Kidney (tissue), 14 donors: ENCODE measurements around the gene CCDC59. TPM values are rescaled to one million over a fixed set of nuclear protein-coding genes. Genes with fewer than 3 reads are reported as not detected.

Source experiments
- DNase-seq, 5 donors: peaks; one replicate each; pipeline ENCODE4 v3.0.0-alpha.2; 2013 to 2020
- FAIRE-seq: peaks from 2 replicates; lab custom pipeline; 2012; peaks lifted over from hg19 to GRCh38; lab: Jason Lieb, UNC
- H3K27ac ChIP-seq, 2 donors: one replicate each; pipeline ENCODE4 v1.7.0; 2013; ENCODE audit warnings: low read depth in 2 of 2, low read length in 2 of 2, inconsistent platforms in 1 of 2
- H3K27me3 ChIP-seq: one replicate; pipeline ENCODE4 v1.7.1; 2013; ENCODE audit warnings: low read length, inconsistent platforms; ENCODE audit not compliant: control insufficient read depth, insufficient read depth
- H3K36me3 ChIP-seq, 3 donors: one replicate each; pipeline versions ENCODE4 v1.7.0 to v1.7.1; 2013; ENCODE audit warnings: low read length in 3 of 3, control low read depth in 1 of 3, inconsistent platforms in 1 of 3; ENCODE audit not compliant: insufficient read depth in 3 of 3, control insufficient read depth in 2 of 3
- H3K4me1 ChIP-seq, 3 donors: one replicate each; pipeline versions ENCODE4 v1.7.0 to v1.7.1; 2013; ENCODE audit warnings: low read length in 3 of 3, inconsistent platforms in 1 of 3, low read depth in 1 of 3; ENCODE audit not compliant: control insufficient read depth in 2 of 3, insufficient read depth in 2 of 3
- H3K4me3 ChIP-seq, 3 donors: one replicate each; pipeline versions ENCODE4 v1.7.0 to v1.8.1; 2013; ENCODE audit warnings: low read length in 3 of 3, control low read depth in 1 of 3, inconsistent platforms in 1 of 3
- H3K9ac ChIP-seq, 3 donors: one replicate each; pipeline versions ENCODE4 v1.7.0 to v1.7.1; 2013; ENCODE audit warnings: low read length in 3 of 3, control low read depth in 1 of 3, inconsistent platforms in 1 of 3
- H3K9me3 ChIP-seq, 3 donors: one replicate each; pipeline versions ENCODE4 v1.7.0 to v1.7.1; 2013; ENCODE audit warnings: low read length in 3 of 3, control low read depth in 1 of 3, inconsistent platforms in 1 of 3; ENCODE audit not compliant: control insufficient read depth in 2 of 3, insufficient read depth in 1 of 3
- CTCF ChIP-seq: IDR thresholded peaks from 3 replicates; pipeline ENCODE4 v1.5.1; 2012; ENCODE audit warnings: mild to moderate bottlenecking, moderate library complexity, borderline replicate concordance; ENCODE audit not compliant: insufficient read depth; ENCODE audit errors: extremely low read depth
- intact Hi-C: fragments of 100-400 bp; cut with DNase I; formaldehyde crosslinking; loops from one replicate; pipeline ENCODE4 v1.11.1; 2022
- polyA plus RNA-seq: library from polyadenylated mRNA; stranded (reverse); fragments of 350-450 nt; fragmentation: Illumina TruSeq; extraction: RNeasy Lipid Tissue Mini Kit (QIAGEN cat#74804); gene quantifications from one replicate; pipeline ENCODE4 v1.2.3, GENCODE V29; 2014; ENCODE audit warnings: low read depth, low replicate concordance; ENCODE audit not compliant: insufficient read depth
- total RNA-seq: library from RNA; stranded (reverse); fragmentation: NEBNext Ultra II Directional; extraction: Animal tissue kit (Norgen Biotek cat#: 25700); gene quantifications from one replicate; pipeline ENCODE4 v1.2.1, GENCODE V29; 2021
- donor health status: control.
- donor health status: control.
- donor health status: control.
- donor health status: control.
- donor health status: control.
- donor health status: DM: yes; HTN: yes; CAD: no.
- donor health status: Normal renal cell carcinoma (clear cell type).

CCDC59 gene
- total and polyA plus RNA-seq, 2 donors from 2014 or later, result 29.2 to 31.4 TPM

GRCh38 chr12:82319276-82319675 lies 38.9 kb downstream of the CCDC59 start:
- DNase-seq (no peak), FAIRE-seq (no peak)
- no peaks in the 10 kb centered on the region for H3K27me3 ChIP-seq
- no peaks in the 10 kb centered on the region for H3K9me3 ChIP-seq
- TF ChIP-seq CTCF, result no peak
- H3K4me1 ChIP-seq, result no peaks in the 10 kb centered on the region
- no peak overlapping the region for H3K27ac ChIP-seq
- intact Hi-C loops, result no loop called here
- H3K9ac ChIP-seq, result no peak overlapping the region
- no peaks in the 10 kb centered on the region for H3K36me3 ChIP-seq
- no peak overlapping the region for H3K4me3 ChIP-seq

GRCh38 chr12:82314406-82314892 lies 43.7 kb downstream of the CCDC59 start:
- intact Hi-C loops, result no loop called here
- H3K9ac ChIP-seq, result no peak overlapping the region
- H3K27ac ChIP-seq, result no peak overlapping the region
- no peak for TF ChIP-seq CTCF
- no peaks in the 10 kb centered on the region for H3K4me1 ChIP-seq
- H3K4me3 ChIP-seq, result no peak overlapping the region
- no peaks in the 10 kb centered on the region for H3K27me3 ChIP-seq
- no peak for DNase-seq
- FAIRE-seq, result no peak
- H3K9me3 ChIP-seq, result no peaks in the 10 kb centered on the region
- H3K36me3 ChIP-seq, result no peaks in the 10 kb centered on the region

Other genes starting within 250 kb of the CCDC59 start
- 19.3 TPM for gene METTL25, start 142 bp upstream of the CCDC59 start, total RNA-seq
- gene METTL25, start 142 bp upstream of the CCDC59 start, polyA plus RNA-seq, result 10.8 TPM